Right atrium auricular region (tissue), 2 donors: ENCODE results near the gene GEN1. TPM values are rescaled to one million over a fixed set of nuclear protein-coding genes. Genes with fewer than 3 reads are reported as not detected.

Experiments used
- DNase-seq: peaks from one replicate; pipeline ENCODE4 v3.0.0-alpha.2; 2019; ENCODE audit warnings: low spot score
- H3K27ac ChIP-seq, 2 donors: fragments of 200-600 bp; sonication (generic); 1 replicate in 1 of 2; 2 replicates in 1 of 2; pipeline ENCODE4 v1.5.1; 2016 to 2019
- H3K27me3 ChIP-seq, 2 donors: fragments of 200-600 bp; sonication (generic); one replicate each; pipeline versions ENCODE4 v1.5.1 to v1.6.0; 2017 to 2019
- H3K36me3 ChIP-seq: fragments of 200-600 bp; sonication (generic); one replicate; pipeline ENCODE4 v1.5.1; 2016
- H3K4me1 ChIP-seq, 2 donors: fragments of 200-600 bp; sonication (generic); one replicate each; pipeline versions ENCODE4 v1.5.1 to v1.6.0; 2017 to 2019
- H3K4me3 ChIP-seq, 2 donors: fragments of 200-600 bp; sonication (generic); 1 replicate in 1 of 2; 2 replicates in 1 of 2; pipeline ENCODE4 v1.5.1; 2017 to 2019; ENCODE audit warnings: mild to moderate bottlenecking in 1 of 2, moderate library complexity in 1 of 2
- H3K9me3 ChIP-seq, 2 donors: fragments of 200-600 bp; sonication (generic); one replicate each; pipeline ENCODE4 v1.5.1; 2019
- CTCF ChIP-seq, 2 donors: fragments of 200-600 bp; sonication (generic); IDR thresholded peaks; one replicate each; pipeline ENCODE4 v1.5.1; 2019; ENCODE audit warnings: antibody characterized with exemption in 2 of 2
- total RNA-seq, 2 donors: library from RNA; depleted of rRNA; stranded (reverse); fragments of >200 nt; gene quantifications; one replicate each; pipeline ENCODE4 v1.1.0, GENCODE V29; 2016

Gene GEN1
- total RNA-seq, 2 donors from 2014 or later = 1.2 to 2.3 TPM

- no peaks in the 10 kb centered on the region for H3K9me3 ChIP-seq
- TF ChIP-seq CTCF (IDR thresholded peaks at IDR 0.05) = no peak
- H3K27ac ChIP-seq = peak overlapping the region; percentile 62 to 68
- no peak overlapping the region for H3K4me3 ChIP-seq
- peaks cover 0 to 24% of the 10 kb centered on the region in 2 donors for H3K4me1 ChIP-seq
- no peaks in the 10 kb centered on the region for H3K36me3 ChIP-seq
- no peaks in the 10 kb centered on the region for H3K27me3 ChIP-seq
- DNase-seq = no peak
Observed at GRCh38 chr2:17799301-17800120, 45.6 kb downstream of the GEN1 start.

- no peak for TF ChIP-seq CTCF (IDR thresholded peaks at IDR 0.05)
- H3K4me1 ChIP-seq = peaks cover 0 to 24% of the 10 kb centered on the region in 2 donors
- H3K36me3 ChIP-seq = no peaks in the 10 kb centered on the region
- H3K27ac ChIP-seq = peak overlapping the region; percentile 62 to 68
- H3K4me3 ChIP-seq = no peak overlapping the region
- H3K27me3 ChIP-seq = no peaks in the 10 kb centered on the region
- DNase-seq = peak; percentile 58
- no peaks in the 10 kb centered on the region for H3K9me3 ChIP-seq
Observed at GRCh38 chr2:17800219-17800618, 46.3 kb downstream of the GEN1 start.

GRCh38 chr2:17800693-17801458 is 46.9 kb downstream of the GEN1 start:
- H3K27me3 ChIP-seq = no peaks in the 10 kb centered on the region
- no peaks in the 10 kb centered on the region for H3K9me3 ChIP-seq
- peak; percentile 30 for DNase-seq
- no peak overlapping the region for H3K4me3 ChIP-seq
- H3K36me3 ChIP-seq = no peaks in the 10 kb centered on the region
- peaks cover 0 to 24% of the 10 kb centered on the region in 2 donors for H3K4me1 ChIP-seq
- peak overlapping the region; percentile 62 to 68 for H3K27ac ChIP-seq
- TF ChIP-seq CTCF (IDR thresholded peaks at IDR 0.05) = no peak

- Histone ChIP-seq H3K4me1 (peaks cover 0 to 24% of the 10 kb centered on the region in 2 donors), H3K36me3 (no peaks in the 10 kb centered on the region), H3K27me3 (no peaks in the 10 kb centered on the region), H3K27ac (no peak overlapping the region), H3K9me3 (no peaks in the 10 kb centered on the region), H3K4me3 (no peak overlapping the region)
- DNase-seq = peak; percentile 16
- TF ChIP-seq CTCF (IDR thresholded peaks at IDR 0.05) = no peak
Observed at GRCh38 chr2:17803497-17803896, 49.6 kb downstream of the GEN1 start.

GRCh38 chr2:17804358-17804757 is 50.4 kb downstream of the GEN1 start:
- Histone ChIP-seq H3K36me3 (no peaks in the 10 kb centered on the region), H3K27ac (peak overlapping the region in 1 of 2 donors; percentile 34), H3K9me3 (no peaks in the 10 kb centered on the region), H3K27me3 (no peaks in the 10 kb centered on the region), H3K4me3 (no peak overlapping the region), H3K4me1 (peaks cover 0 to 23% of the 10 kb centered on the region in 2 donors)
- no peak for TF ChIP-seq CTCF (IDR thresholded peaks at IDR 0.05)
- peak; percentile 44 for DNase-seq
